SH-SY5Y (cell line): Measurements from ENCODE around the gene PTEN.
A peak's percentile ranks its signal among the peaks of the same experiment; 100 is the strongest.

Source experiments
- GATA2 ChIP-seq: IDR thresholded peaks from 2 replicates; pipeline ENCODE4 v1.6.1; 2011; ENCODE audit warnings: mild to moderate bottlenecking, low read depth, low read length
- GATA3 ChIP-seq: IDR thresholded peaks from 2 replicates; pipeline ENCODE4 v1.6.1; 2011; ENCODE audit warnings: low read depth, mild to moderate bottlenecking, low read length, moderate library complexity

- no peak for TF ChIP-seq GATA3
- 0 out of 2 replicates have a peak, but pooled peaks have one; percentile 5 for TF ChIP-seq GATA2
Measured at GRCh38 chr10:87860156-87860795, 3.1 kb upstream of the PTEN start.
